Right forelimb (tissue), 1 donor: ENCODE data around the gene SUPT20HL1.
"Not testable (repeated sequence)": the region's sequence is repeated elsewhere in the genome, so short reads cannot be mapped to it uniquely, and the experiment has no call there.

Experiments
- DNase-seq: peaks from one replicate; pipeline ENCODE4 v3.0.0-alpha.2; 2018

SUPT20HL1 gene

GRCh38 chrX:24364326-24364725 lies 3.9 kb downstream of the SUPT20HL1 start:
- no peak for DNase-seq

GRCh38 chrX:24364851-24365538 lies 4.6 kb downstream of the SUPT20HL1 start:
- no peak for DNase-seq

- DNase-seq = not testable (repeated sequence)
Observed at GRCh38 chrX:24366762-24367400, 6.4 kb downstream of the SUPT20HL1 start.

- no peak for DNase-seq
Observed at GRCh38 chrX:24369816-24370215, 9.4 kb downstream of the SUPT20HL1 start.

GRCh38 chrX:24371391-24371972 lies 11.0 kb downstream of the SUPT20HL1 start:
- DNase-seq = peak; percentile 69

GRCh38 chrX:24372021-24372763 lies 11.8 kb downstream of the SUPT20HL1 start:
- DNase-seq = no peak

- no peak for DNase-seq
Observed at GRCh38 chrX:24375600-24376131, 15.2 kb downstream of the SUPT20HL1 start.

- DNase-seq = no peak
Observed at GRCh38 chrX:24376403-24376802, 16.0 kb downstream of the SUPT20HL1 start.

- DNase-seq = no peak
Observed at GRCh38 chrX:24377195-24377594, 16.8 kb downstream of the SUPT20HL1 start.

GRCh38 chrX:24377911-24378468 lies 17.6 kb downstream of the SUPT20HL1 start:
- DNase-seq = no peak

- no peak for DNase-seq
Observed at GRCh38 chrX:24378706-24379105, 18.3 kb downstream of the SUPT20HL1 start.

- no peak for DNase-seq
Observed at GRCh38 chrX:24380262-24381187, 20.1 kb downstream of the SUPT20HL1 start.

- DNase-seq = not testable (repeated sequence)
Observed at GRCh38 chrX:24382315-24382714, 21.9 kb downstream of the SUPT20HL1 start.

- DNase-seq = no peak
Observed at GRCh38 chrX:24387724-24388123, 27.3 kb downstream of the SUPT20HL1 start.

- DNase-seq = no peak
Observed at GRCh38 chrX:24391389-24391788, 30.9 kb downstream of the SUPT20HL1 start.

- no peak for DNase-seq
Observed at GRCh38 chrX:24391843-24392242, 31.4 kb downstream of the SUPT20HL1 start.

- DNase-seq = no peak
Observed at GRCh38 chrX:24392709-24393108, 32.3 kb downstream of the SUPT20HL1 start.

GRCh38 chrX:24395775-24396174 lies 35.3 kb downstream of the SUPT20HL1 start:
- DNase-seq = no peak

GRCh38 chrX:24396236-24396930 lies 35.9 kb downstream of the SUPT20HL1 start:
- no peak for DNase-seq

- DNase-seq = no peak
Observed at GRCh38 chrX:24396931-24397279, 36.5 kb downstream of the SUPT20HL1 start.

- no peak for DNase-seq
Observed at GRCh38 chrX:24398766-24399165, 38.3 kb downstream of the SUPT20HL1 start.
